Fibroblast of the aortic adventitia (primary cell): ENCODE data around the gene YBEY. TPM values are rescaled to one million over a fixed set of nuclear protein-coding genes. Genes with fewer than 3 reads are reported as not detected.

ENCODE experiments used
- DNase-seq: peaks from one replicate; pipeline ENCODE4 v3.0.0-alpha.2; 2010; ENCODE audit warnings: low read depth
- H3K4me3 ChIP-seq: 2 replicates; pipeline ENCODE4 v1.5.1; 2011; ENCODE audit warnings: low read depth, mild to moderate bottlenecking, control low read depth, low read length, moderate library complexity
- total RNA-seq: library from RNA; depleted of rRNA; stranded (reverse); fragments of >200 nt; gene quantifications from 2 replicates; pipeline ENCODE4 v1.2.3, GENCODE V29; 2012; ENCODE audit warnings: low replicate concordance
- TF ChIP-seq, protein P1 (sequence below): IDR thresholded peaks from 2 replicates; pipeline ENCODE4 v1.5.1; 2011; ENCODE audit warnings: mild to moderate bottlenecking, low read length, control low read depth, inconsistent platforms; ENCODE audit not compliant: insufficient read depth

Gene YBEY
- total RNA-seq, 1 donor = 22.4 TPM

DNA sequence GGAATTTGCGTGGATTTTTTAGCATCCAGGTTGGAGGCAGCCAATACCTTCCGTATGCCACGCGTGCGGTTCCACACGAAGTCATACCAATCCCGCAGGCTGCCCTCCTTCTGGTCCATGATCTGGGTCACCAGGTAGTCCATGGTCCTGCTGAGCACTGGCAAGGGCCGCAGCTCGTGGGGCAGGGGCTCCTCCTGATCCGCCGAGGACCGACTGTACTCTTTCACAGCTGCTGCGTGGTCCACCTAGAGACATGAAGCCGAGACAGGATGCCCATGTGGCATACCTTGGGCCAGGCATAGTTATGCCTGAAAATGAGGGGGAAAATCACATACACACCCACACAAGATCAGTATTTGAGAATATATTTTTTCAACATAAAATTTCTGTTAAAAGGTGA, 12.8 kb upstream of the YBEY start:
- H3K4me3 ChIP-seq = no peak overlapping the region

DNA sequence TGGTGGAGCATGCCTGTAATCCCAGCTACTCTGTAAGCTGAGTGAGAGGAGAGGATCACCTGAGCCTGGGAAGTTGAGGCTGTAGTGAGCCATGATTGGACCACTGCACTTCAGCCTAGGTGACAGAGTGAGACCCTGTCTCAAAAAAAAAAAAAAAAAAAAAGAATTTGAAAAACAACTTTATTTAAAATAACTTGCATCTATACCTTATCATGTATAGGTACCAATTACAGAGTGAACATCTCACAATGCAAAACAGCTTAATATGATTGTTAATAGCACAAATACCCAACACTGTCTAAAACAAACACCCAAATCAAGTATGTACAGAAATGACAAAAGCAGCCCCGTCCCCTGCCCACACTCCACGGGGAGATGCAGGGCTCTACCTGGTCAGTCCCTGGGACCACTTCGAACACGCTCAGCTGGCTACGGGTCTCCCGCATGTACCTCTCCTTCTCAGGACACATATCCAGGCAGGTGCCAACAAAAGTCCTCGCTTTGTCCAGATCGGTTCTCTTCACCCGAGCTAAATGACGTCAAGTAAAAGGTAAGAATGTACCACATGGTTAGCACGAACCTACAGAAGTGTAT, 11.2 kb upstream of the YBEY start:
- TF ChIP-seq, protein P1, sequence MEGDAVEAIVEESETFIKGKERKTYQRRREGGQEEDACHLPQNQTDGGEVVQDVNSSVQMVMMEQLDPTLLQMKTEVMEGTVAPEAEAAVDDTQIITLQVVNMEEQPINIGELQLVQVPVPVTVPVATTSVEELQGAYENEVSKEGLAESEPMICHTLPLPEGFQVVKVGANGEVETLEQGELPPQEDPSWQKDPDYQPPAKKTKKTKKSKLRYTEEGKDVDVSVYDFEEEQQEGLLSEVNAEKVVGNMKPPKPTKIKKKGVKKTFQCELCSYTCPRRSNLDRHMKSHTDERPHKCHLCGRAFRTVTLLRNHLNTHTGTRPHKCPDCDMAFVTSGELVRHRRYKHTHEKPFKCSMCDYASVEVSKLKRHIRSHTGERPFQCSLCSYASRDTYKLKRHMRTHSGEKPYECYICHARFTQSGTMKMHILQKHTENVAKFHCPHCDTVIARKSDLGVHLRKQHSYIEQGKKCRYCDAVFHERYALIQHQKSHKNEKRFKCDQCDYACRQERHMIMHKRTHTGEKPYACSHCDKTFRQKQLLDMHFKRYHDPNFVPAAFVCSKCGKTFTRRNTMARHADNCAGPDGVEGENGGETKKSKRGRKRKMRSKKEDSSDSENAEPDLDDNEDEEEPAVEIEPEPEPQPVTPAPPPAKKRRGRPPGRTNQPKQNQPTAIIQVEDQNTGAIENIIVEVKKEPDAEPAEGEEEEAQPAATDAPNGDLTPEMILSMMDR = no peak
- no peak overlapping the region for H3K4me3 ChIP-seq
- DNase-seq = no peak

More for the DNA sequence above, 12.8 kb upstream of the YBEY start:
- TF ChIP-seq, protein P1 = no peak
- DNase-seq = no peak

DNA sequence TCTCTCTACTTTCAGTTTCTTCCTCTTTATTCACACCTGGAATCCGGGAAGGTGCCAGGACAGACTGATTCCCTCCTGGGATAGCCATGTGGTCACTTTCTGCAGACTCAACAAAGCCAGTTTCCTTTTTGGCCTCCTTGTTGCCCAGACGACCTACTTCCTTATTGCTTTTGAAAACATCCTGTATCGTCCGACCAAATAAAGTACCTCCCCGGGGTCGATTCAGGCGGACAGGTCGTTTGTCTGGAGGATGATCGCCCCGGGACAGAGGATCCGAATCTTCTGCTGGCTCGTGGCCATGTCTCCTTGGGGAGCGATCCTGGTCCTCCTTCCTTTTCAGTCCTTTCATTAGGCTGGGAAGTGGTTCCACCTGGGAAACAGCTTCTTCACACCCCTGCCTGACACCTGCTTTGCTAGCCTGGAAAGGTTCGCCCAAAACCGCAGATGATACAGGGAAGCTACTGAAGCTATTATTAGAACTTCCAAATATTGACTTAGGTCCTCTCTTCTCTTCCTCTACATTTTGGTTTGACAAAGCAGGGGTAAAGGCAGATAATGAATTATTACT, 2.0 kb upstream of the YBEY start:
- H3K4me3 ChIP-seq = peak overlapping the region; percentile 22
- no peak for DNase-seq
- TF ChIP-seq, protein P1 = no peak

- H3K4me3 ChIP-seq = peak overlapping the region; percentile 69
- TF ChIP-seq, protein P1 = no peak
- DNase-seq = no peak
Observed at GRCh38 chr21:46284733-46285132, 1.4 kb upstream of the YBEY start.

- no peak for DNase-seq
- TF ChIP-seq, protein P1 = no peak
- peak within 1 kb of the TSS; percentile 69 for H3K4me3 ChIP-seq
Observed at GRCh38 chr21:46285206-46285661, 908 bp upstream of the YBEY start, which contains the start of gene MCM3AP. MCM3AP (minus strand) TSS chr21:46285611; CDS start chr21:46285286, 325 bp downstream.

DNA sequence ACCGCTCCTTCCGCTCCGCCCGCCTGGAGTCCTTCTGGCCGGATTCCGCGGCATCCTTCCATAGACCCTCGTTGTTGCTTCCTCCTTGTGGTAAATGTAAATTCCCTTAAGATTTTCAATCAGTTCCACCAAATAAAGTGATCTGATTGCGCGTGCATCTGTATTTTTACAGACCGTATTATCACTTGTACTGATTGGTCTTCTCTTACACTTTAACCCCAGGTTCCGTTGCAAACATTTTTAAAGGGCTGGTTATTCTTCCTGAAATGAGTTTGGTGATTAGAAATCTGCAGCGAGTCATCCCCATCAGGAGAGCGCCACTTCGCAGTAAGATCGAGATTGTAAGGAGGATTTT, 483 bp downstream of the YBEY start:
- TF ChIP-seq, protein P1 = no peak
- peak; percentile 70 for DNase-seq
- H3K4me3 ChIP-seq = peak overlapping the region; percentile 69
